GM10248 (cell line): ENCODE data around the gene KIF16B.

Experiments
- CTCF ChIA-PET: fragments of 300-600 bp; sonication (Branson Sonifier 250); formaldehyde crosslinking; extraction: SDS; loops from one replicate; lab custom pipeline; 2021; ENCODE audit warnings: antibody characterized with exemption; lab: Yijun Ruan, JAX
- POLR2A ChIA-PET: fragments of 350-650 bp; sonication (Branson Sonifier 250); formaldehyde crosslinking; extraction: SDS; loops from one replicate; lab custom pipeline; 2020; ENCODE audit warnings: antibody characterized with exemption; lab: Yijun Ruan, JAX
- DNase-seq: peaks from one replicate; pipeline ENCODE4 v3.0.0; 2012; ENCODE audit errors: extremely low spot score
- CTCF ChIP-seq: IDR thresholded peaks from 2 replicates; pipeline ENCODE4 v1.5.1; 2012; ENCODE audit warnings: mild to moderate bottlenecking, low read depth; ENCODE audit errors: extremely low read depth, missing control alignments, control extremely low read depth

Gene KIF16B

GRCh38 chr20:16583474-16583873, 10.2 kb upstream of the KIF16B start:
- CTCF ChIA-PET = interaction anchor here (1.7 kb wide), 1 partner anchor 10 kb away, joined by 3 read pairs; no protein-coding TSS in a partner anchor
- POLR2A ChIA-PET = no interaction called here
- no peak for DNase-seq
- TF ChIP-seq CTCF = no peak

- CTCF ChIA-PET = no interaction called here
- POLR2A ChIA-PET = no interaction called here
- no peak for DNase-seq
- TF ChIP-seq CTCF = no peak
Measured at GRCh38 chr20:16581241-16581640, 8.0 kb upstream of the KIF16B start.

- CTCF ChIA-PET = no interaction called here
- no peak for TF ChIP-seq CTCF
- no peak for DNase-seq
- POLR2A ChIA-PET = no interaction called here
Measured at GRCh38 chr20:16580620-16581019, 7.4 kb upstream of the KIF16B start.

- ChIA-PET POLR2A (no interaction called here), CTCF (no interaction called here)
- no peak for DNase-seq
- no peak for TF ChIP-seq CTCF
Measured at GRCh38 chr20:16580147-16580546, 6.9 kb upstream of the KIF16B start.

GRCh38 chr20:16576219-16576618, 3.0 kb upstream of the KIF16B start:
- no peak for TF ChIP-seq CTCF
- DNase-seq = no peak
- ChIA-PET POLR2A (no interaction called here), CTCF (no interaction called here)

GRCh38 chr20:16575390-16576140, 2.3 kb upstream of the KIF16B start:
- DNase-seq = no peak
- POLR2A ChIA-PET = no interaction called here
- CTCF ChIA-PET = interaction anchor here (1.5 kb wide), 1 partner anchor 9 kb away, joined by 4 read pairs; no protein-coding TSS in a partner anchor
- no peak for TF ChIP-seq CTCF
